Measurements from ENCODE around the gene CNNM4.
"Not testable (repeated sequence)": the region's sequence is repeated elsewhere in the genome, so short reads cannot be mapped to it uniquely, and the experiment has no call there.

CNNM4 gene

GRCh38 chr2:96792772-96793749, 32.4 kb downstream of the CNNM4 start:
- H3K36me3 ChIP-seq (ENCODE audit: control insufficient read depth, insufficient read depth, low read length) = no peaks in the 10 kb centered on the region
- no CpG with 5 or more reads among the region's 17 CpGs for WGBS (ENCODE audit: insufficient coverage, insufficient read length)
- no peaks in the 10 kb centered on the region; the same call in 1 of the 2 replicates for H3K4me1 ChIP-seq (ENCODE audit: control insufficient read depth, insufficient read depth, low read length)
- H3K9me3 ChIP-seq (ENCODE audit: control insufficient read depth, insufficient read depth, low read length) = no peaks in the 10 kb centered on the region
- no peak overlapping the region for H3K27ac ChIP-seq (ENCODE audit: low read length)
- DNase-seq (ENCODE audit: low read depth, low spot score) = no peak
- no peaks in the 10 kb centered on the region for H3K27me3 ChIP-seq (ENCODE audit: control insufficient read depth, insufficient read depth, low read length)
- no peak overlapping the region for H3K4me3 ChIP-seq (ENCODE audit: low read length)

- Histone ChIP-seq H3K27me3 (ENCODE audit: control insufficient read depth, insufficient read depth, low read length) (no peaks in the 10 kb centered on the region), H3K9me3 (ENCODE audit: control insufficient read depth, insufficient read depth, low read length) (no peaks in the 10 kb centered on the region), H3K4me1 (ENCODE audit: control insufficient read depth, insufficient read depth, low read length) (no peaks in the 10 kb centered on the region; the same call in 1 of the 2 replicates), H3K36me3 (ENCODE audit: control insufficient read depth, insufficient read depth, low read length) (no peaks in the 10 kb centered on the region; the same call in 1 of the 2 replicates), H3K4me3 (ENCODE audit: low read length) (no peak overlapping the region), H3K27ac (ENCODE audit: low read length) (no peak overlapping the region)
- WGBS (ENCODE audit: insufficient coverage, insufficient read length) = no CpG with 5 or more reads among the region's 6 CpGs
- no peak for DNase-seq (ENCODE audit: low read depth, low spot score)
These were observed 34.4 kb downstream of the CNNM4 start for GRCh38 chr2:96795076-96795475.

GRCh38 chr2:96796497-96796896, 35.8 kb downstream of the CNNM4 start:
- not testable (repeated sequence) for DNase-seq (ENCODE audit: low read depth, low spot score); H3K36me3 ChIP-seq (ENCODE audit: control insufficient read depth, insufficient read depth, low read length); H3K27me3 ChIP-seq (ENCODE audit: control insufficient read depth, insufficient read depth, low read length); H3K27ac ChIP-seq (ENCODE audit: low read length); H3K9me3 ChIP-seq (ENCODE audit: control insufficient read depth, insufficient read depth, low read length); H3K4me1 ChIP-seq (ENCODE audit: control insufficient read depth, insufficient read depth, low read length); H3K4me3 ChIP-seq (ENCODE audit: low read length)
- WGBS (ENCODE audit: insufficient coverage, insufficient read length) = no CpG with 5 or more reads among the region's 6 CpGs

GRCh38 chr2:96797066-96797625, 36.4 kb downstream of the CNNM4 start:
- no peak overlapping the region for H3K4me3 ChIP-seq (ENCODE audit: low read length)
- no CpG with 5 or more reads among the region's 23 CpGs for WGBS (ENCODE audit: insufficient coverage, insufficient read length)
- H3K27me3 ChIP-seq (ENCODE audit: control insufficient read depth, insufficient read depth, low read length) = no peaks in the 10 kb centered on the region
- DNase-seq (ENCODE audit: low read depth, low spot score) = no peak
- no peaks in the 10 kb centered on the region for H3K9me3 ChIP-seq (ENCODE audit: control insufficient read depth, insufficient read depth, low read length)
- no peak overlapping the region for H3K27ac ChIP-seq (ENCODE audit: low read length)
- no peaks in the 10 kb centered on the region; the same call in 1 of the 2 replicates for H3K36me3 ChIP-seq (ENCODE audit: control insufficient read depth, insufficient read depth, low read length)
- H3K4me1 ChIP-seq (ENCODE audit: control insufficient read depth, insufficient read depth, low read length) = peaks cover 2% of the 10 kb centered on the region

- H3K4me1 ChIP-seq (ENCODE audit: control insufficient read depth, insufficient read depth, low read length) = peaks cover 2% of the 10 kb centered on the region
- no peak overlapping the region for H3K27ac ChIP-seq (ENCODE audit: low read length)
- DNase-seq (ENCODE audit: low read depth, low spot score) = no peak
- H3K9me3 ChIP-seq (ENCODE audit: control insufficient read depth, insufficient read depth, low read length) = no peaks in the 10 kb centered on the region
- no CpG with 5 or more reads among the region's 23 CpGs for WGBS (ENCODE audit: insufficient coverage, insufficient read length)
- no peaks in the 10 kb centered on the region; the same call in 1 of the 2 replicates for H3K36me3 ChIP-seq (ENCODE audit: control insufficient read depth, insufficient read depth, low read length)
- no peak overlapping the region for H3K4me3 ChIP-seq (ENCODE audit: low read length)
- H3K27me3 ChIP-seq (ENCODE audit: control insufficient read depth, insufficient read depth, low read length) = no peaks in the 10 kb centered on the region
These were observed 38.3 kb downstream of the CNNM4 start for GRCh38 chr2:96798733-96799622.

GRCh38 chr2:96799623-96799935, 38.9 kb downstream of the CNNM4 start:
- Histone ChIP-seq H3K4me3 (ENCODE audit: low read length) (no peak overlapping the region), H3K27me3 (ENCODE audit: control insufficient read depth, insufficient read depth, low read length) (no peaks in the 10 kb centered on the region), H3K27ac (ENCODE audit: low read length) (no peak overlapping the region), H3K9me3 (ENCODE audit: control insufficient read depth, insufficient read depth, low read length) (no peaks in the 10 kb centered on the region), H3K36me3 (ENCODE audit: control insufficient read depth, insufficient read depth, low read length) (no peaks in the 10 kb centered on the region; the same call in 1 of the 2 replicates), H3K4me1 (ENCODE audit: control insufficient read depth, insufficient read depth, low read length) (peaks cover 2% of the 10 kb centered on the region)
- no peak for DNase-seq (ENCODE audit: low read depth, low spot score)
- WGBS (ENCODE audit: insufficient coverage, insufficient read length) = no CpG with 5 or more reads among the region's 8 CpGs

GRCh38 chr2:96800061-96801004, 39.6 kb downstream of the CNNM4 start:
- peaks cover 2% of the 10 kb centered on the region for H3K4me1 ChIP-seq (ENCODE audit: control insufficient read depth, insufficient read depth, low read length)
- no peak overlapping the region for H3K27ac ChIP-seq (ENCODE audit: low read length)
- no CpG with 5 or more reads among the region's 27 CpGs for WGBS (ENCODE audit: insufficient coverage, insufficient read length)
- no peaks in the 10 kb centered on the region for H3K9me3 ChIP-seq (ENCODE audit: control insufficient read depth, insufficient read depth, low read length)
- no peaks in the 10 kb centered on the region; the same call in 1 of the 2 replicates for H3K36me3 ChIP-seq (ENCODE audit: control insufficient read depth, insufficient read depth, low read length)
- DNase-seq (ENCODE audit: low read depth, low spot score) = no peak
- no peak overlapping the region for H3K4me3 ChIP-seq (ENCODE audit: low read length)
- H3K27me3 ChIP-seq (ENCODE audit: control insufficient read depth, insufficient read depth, low read length) = no peaks in the 10 kb centered on the region

- Histone ChIP-seq H3K4me1 (ENCODE audit: control insufficient read depth, insufficient read depth, low read length) (peaks cover 2% of the 10 kb centered on the region), H3K9me3 (ENCODE audit: control insufficient read depth, insufficient read depth, low read length) (no peaks in the 10 kb centered on the region), H3K27ac (ENCODE audit: low read length) (no peak overlapping the region), H3K27me3 (ENCODE audit: control insufficient read depth, insufficient read depth, low read length) (no peaks in the 10 kb centered on the region), H3K36me3 (ENCODE audit: control insufficient read depth, insufficient read depth, low read length) (no peaks in the 10 kb centered on the region; the same call in 1 of the 2 replicates), H3K4me3 (ENCODE audit: low read length) (no peak overlapping the region)
- DNase-seq (ENCODE audit: low read depth, low spot score) = peak; percentile 63
- WGBS (ENCODE audit: insufficient coverage, insufficient read length) = no CpG with 5 or more reads among the region's 15 CpGs
These were observed 40.5 kb downstream of the CNNM4 start for GRCh38 chr2:96801005-96801785.
